Tibial nerve (tissue), 3 donors: ENCODE results near the gene AHCYL1.

Experiments used
- CTCF ChIP-seq, 5 experiments: fragments of 200-600 bp in 3 of 5; fragments of 450-650 bp in 2 of 5; sonication (generic) in 3 of 5; IDR thresholded peaks; one replicate each; pipeline ENCODE4 v1.5.1; 2016 to 2019; ENCODE audit warnings: antibody characterized with exemption in 5 of 5, mild to moderate bottlenecking in 3 of 5, moderate library complexity in 2 of 5
- POLR2A ChIP-seq, 2 donors: fragments of 450-650 bp; IDR thresholded peaks; one replicate each; pipeline ENCODE4 v1.6.1; 2017; ENCODE audit warnings: antibody characterized with exemption in 2 of 2, mild to moderate bottlenecking in 2 of 2, moderate library complexity in 2 of 2

- TF ChIP-seq POLR2A (IDR thresholded peaks at IDR 0.05): no peak
- no peak for TF ChIP-seq CTCF (IDR thresholded peaks at IDR 0.05)
Observed at GRCh38 chr1:109950509-109950908, 34.1 kb upstream of the AHCYL1 start.
